Peyer's patch (tissue), 4 donors: ENCODE measurements around the gene POU3F4. TPM values are rescaled to one million over a fixed set of nuclear protein-coding genes. Genes with fewer than 3 reads are reported as not detected.

Experiments
- DNase-seq, 3 donors: peaks; one replicate each; pipeline ENCODE4 v3.0.0-alpha.2; 2017 to 2019
- H3K27ac ChIP-seq, 4 donors: fragments of 200-600 bp; sonication (generic); one replicate each; pipeline ENCODE4 v1.5.1; 2016 to 2019
- H3K27me3 ChIP-seq, 2 donors: fragments of 200-600 bp; sonication (generic); one replicate each; pipeline ENCODE4 v1.5.1; 2019
- H3K36me3 ChIP-seq, 3 donors: fragments of 200-600 bp; sonication (generic); one replicate each; pipeline ENCODE4 v1.5.1; 2016 to 2019
- H3K4me1 ChIP-seq, 4 donors: fragments of 200-600 bp; sonication (generic); one replicate each; pipeline ENCODE4 v1.5.1; 2016 to 2019
- H3K4me3 ChIP-seq, 4 donors: fragments of 200-600 bp; sonication (generic); 1 replicate in 3 of 4; 2 replicates in 1 of 4; pipeline ENCODE4 v1.5.1; 2016 to 2019; ENCODE audit warnings: mild to moderate bottlenecking in 1 of 4
- H3K9me3 ChIP-seq, 4 donors: fragments of 200-600 bp; sonication (generic); one replicate each; pipeline ENCODE4 v1.5.1; 2016 to 2019; ENCODE audit warnings: mild to moderate bottlenecking in 1 of 4
- POLR2A ChIP-seq, 2 donors: fragments of 450-650 bp; IDR thresholded peaks; one replicate each; pipeline ENCODE4 v1.5.1; 2017; ENCODE audit warnings: antibody characterized with exemption in 2 of 2, mild to moderate bottlenecking in 2 of 2, moderate library complexity in 2 of 2
- total RNA-seq, 4 donors: library from RNA; depleted of rRNA; stranded (reverse); fragments of >200 nt; gene quantifications; one replicate each; pipeline ENCODE4 v1.1.0, GENCODE V29; 2016
- TF ChIP-seq, protein P1 (sequence below), 6 experiments: fragments of 450-650 bp in 4 of 6; fragments of 200-600 bp in 2 of 6; sonication (generic) in 1 of 6; IDR thresholded peaks; one replicate each; pipeline ENCODE4 v1.5.1; 2017 to 2019; ENCODE audit warnings: antibody characterized with exemption in 6 of 6, mild to moderate bottlenecking in 3 of 6, moderate library complexity in 1 of 6

The POU3F4 gene
- not detected for total RNA-seq

DNA sequence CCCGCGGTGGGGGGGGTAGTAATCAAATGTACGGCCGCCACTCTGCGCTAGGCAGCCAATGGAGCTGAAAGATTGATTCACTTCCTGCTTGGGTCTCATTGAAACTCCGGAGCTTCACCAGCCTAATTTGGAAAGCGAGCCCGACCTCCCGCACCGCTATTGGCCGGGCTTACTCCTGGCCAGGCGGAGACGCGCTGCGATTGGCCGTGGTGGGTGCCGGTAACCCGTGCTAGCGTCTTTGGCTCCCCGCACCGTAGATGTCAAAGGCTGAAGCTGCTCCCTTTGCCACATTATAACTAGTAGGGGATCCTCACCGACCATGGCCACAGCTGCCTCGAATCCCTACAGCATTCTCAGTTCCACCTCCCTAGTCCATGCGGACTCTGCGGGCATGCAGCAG is at the start of gene POU3F4:
Gene POU3F4, plus strand, starts transcription at position 285 of the 400 bp plus-strand sequence. Its CDS starts 35 bp downstream, at position 320.
- Histone ChIP-seq H3K36me3 (no peaks in the 10 kb centered on the region), H3K27me3 (no peaks in the 10 kb centered on the region), H3K4me1 (no peaks in the 10 kb centered on the region), H3K9me3 (no peaks in the 10 kb centered on the region), H3K4me3 (no peak within 1 kb of the TSS), H3K27ac (no peak within 1 kb of the TSS)
- DNase-seq = no peak
- TF ChIP-seq POLR2A (IDR thresholded peaks at IDR 0.05) = no peak
- TF ChIP-seq, protein P1, sequence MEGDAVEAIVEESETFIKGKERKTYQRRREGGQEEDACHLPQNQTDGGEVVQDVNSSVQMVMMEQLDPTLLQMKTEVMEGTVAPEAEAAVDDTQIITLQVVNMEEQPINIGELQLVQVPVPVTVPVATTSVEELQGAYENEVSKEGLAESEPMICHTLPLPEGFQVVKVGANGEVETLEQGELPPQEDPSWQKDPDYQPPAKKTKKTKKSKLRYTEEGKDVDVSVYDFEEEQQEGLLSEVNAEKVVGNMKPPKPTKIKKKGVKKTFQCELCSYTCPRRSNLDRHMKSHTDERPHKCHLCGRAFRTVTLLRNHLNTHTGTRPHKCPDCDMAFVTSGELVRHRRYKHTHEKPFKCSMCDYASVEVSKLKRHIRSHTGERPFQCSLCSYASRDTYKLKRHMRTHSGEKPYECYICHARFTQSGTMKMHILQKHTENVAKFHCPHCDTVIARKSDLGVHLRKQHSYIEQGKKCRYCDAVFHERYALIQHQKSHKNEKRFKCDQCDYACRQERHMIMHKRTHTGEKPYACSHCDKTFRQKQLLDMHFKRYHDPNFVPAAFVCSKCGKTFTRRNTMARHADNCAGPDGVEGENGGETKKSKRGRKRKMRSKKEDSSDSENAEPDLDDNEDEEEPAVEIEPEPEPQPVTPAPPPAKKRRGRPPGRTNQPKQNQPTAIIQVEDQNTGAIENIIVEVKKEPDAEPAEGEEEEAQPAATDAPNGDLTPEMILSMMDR (IDR thresholded peaks at IDR 0.05) = no peak

DNA sequence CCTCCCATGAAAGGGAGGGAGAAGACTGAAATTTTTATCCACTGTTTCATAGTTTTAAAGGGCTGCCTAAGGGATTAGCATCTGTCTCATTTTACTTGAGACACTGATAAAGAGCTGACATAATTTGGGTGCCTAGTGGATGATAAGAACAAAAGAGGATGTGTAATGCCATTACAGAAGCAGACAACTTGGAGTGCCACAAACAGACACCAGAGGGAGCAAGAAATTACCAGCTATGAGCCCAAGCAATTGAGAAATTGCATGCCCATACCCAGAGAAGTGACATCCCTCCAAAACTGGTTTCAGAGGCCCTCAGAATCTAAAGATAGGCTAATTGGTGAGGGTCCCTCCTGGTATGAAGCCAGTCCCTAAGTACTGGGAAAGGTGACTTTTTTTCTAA is 38.5 kb upstream of the POU3F4 start:
- no peak for TF ChIP-seq POLR2A (IDR thresholded peaks at IDR 0.05)
- TF ChIP-seq, protein P1 (IDR thresholded peaks at IDR 0.05) = peak in 3 of 6 experiments; percentile 6 to 27 (median 7)
- H3K27me3 ChIP-seq = no peaks in the 10 kb centered on the region
- no peak overlapping the region for H3K27ac ChIP-seq
- no peak for DNase-seq
- H3K4me1 ChIP-seq = no peaks in the 10 kb centered on the region
- no peak overlapping the region for H3K4me3 ChIP-seq
- H3K9me3 ChIP-seq = no peaks in the 10 kb centered on the region
- no peaks in the 10 kb centered on the region for H3K36me3 ChIP-seq

DNA sequence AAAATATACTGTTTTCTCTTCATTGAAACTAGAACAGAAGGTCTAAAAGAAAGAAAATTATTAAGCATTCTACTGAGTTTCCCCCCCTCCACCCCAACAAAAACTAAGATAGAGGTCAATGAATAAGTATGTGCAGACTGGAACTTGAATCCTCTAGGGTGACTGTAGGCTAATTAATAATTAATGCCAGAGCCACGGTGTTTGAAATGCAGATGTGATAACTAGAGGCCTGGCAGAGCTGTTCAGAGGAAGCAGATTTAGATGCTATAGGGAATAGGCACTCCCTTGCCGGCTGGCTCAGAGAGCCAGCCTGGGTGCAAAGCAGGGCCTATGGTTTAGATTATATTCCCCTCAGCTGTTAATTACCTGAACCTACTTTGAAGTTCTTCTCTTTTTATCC is 12.2 kb upstream of the POU3F4 start:
- Histone ChIP-seq H3K36me3 (no peaks in the 10 kb centered on the region), H3K27ac (no peak overlapping the region), H3K4me3 (no peak overlapping the region), H3K27me3 (no peaks in the 10 kb centered on the region), H3K4me1 (no peaks in the 10 kb centered on the region), H3K9me3 (no peaks in the 10 kb centered on the region)
- TF ChIP-seq, protein P1 (IDR thresholded peaks at IDR 0.05) = no peak
- TF ChIP-seq POLR2A (IDR thresholded peaks at IDR 0.05) = no peak
- no peak for DNase-seq

DNA sequence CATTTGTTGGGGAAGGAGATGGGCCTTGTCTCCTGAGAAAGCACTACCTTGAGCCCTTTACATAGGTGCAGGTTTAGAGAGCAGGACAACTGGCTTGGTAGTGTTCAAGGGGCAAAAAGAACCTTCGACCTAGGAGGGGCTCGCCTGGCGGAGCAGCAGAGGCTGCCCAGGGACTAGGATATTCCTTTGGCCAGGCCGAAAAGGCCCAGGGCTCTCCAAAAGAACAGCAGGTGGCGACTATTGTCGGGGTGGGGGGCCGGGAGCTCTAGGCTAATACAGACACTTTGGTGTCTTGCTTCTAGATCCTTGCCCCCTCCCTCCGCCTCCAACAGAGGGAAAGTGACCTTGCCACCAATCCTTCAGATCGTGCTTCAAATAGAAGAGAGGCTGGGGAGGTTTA is 7.1 kb upstream of the POU3F4 start:
- no peak for DNase-seq
- Histone ChIP-seq H3K4me1 (no peaks in the 10 kb centered on the region), H3K9me3 (no peaks in the 10 kb centered on the region), H3K27me3 (no peaks in the 10 kb centered on the region), H3K36me3 (no peaks in the 10 kb centered on the region), H3K4me3 (no peak overlapping the region), H3K27ac (no peak overlapping the region)
- no peak for TF ChIP-seq POLR2A (IDR thresholded peaks at IDR 0.05)

DNA sequence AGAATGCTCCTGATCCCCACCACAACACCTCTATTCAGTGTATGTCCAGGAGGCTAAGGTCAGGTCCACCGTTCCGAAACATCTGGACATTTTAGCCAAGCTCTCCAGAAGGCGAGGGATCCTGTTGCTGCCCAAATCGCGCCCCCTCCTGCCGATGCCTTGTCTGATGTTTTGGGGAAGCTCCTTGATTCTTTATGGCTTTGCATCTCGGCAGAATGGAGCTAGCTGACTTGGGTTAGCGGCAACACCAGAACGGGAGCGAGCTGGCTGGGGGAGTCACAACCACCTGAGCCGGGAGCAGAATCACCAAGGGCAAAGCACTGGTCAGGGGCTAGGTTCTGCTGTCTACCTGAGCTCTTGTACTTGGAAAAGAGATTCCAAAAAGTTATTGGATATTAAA is 6.6 kb upstream of the POU3F4 start:
- no peak for TF ChIP-seq POLR2A (IDR thresholded peaks at IDR 0.05)
- TF ChIP-seq, protein P1 (IDR thresholded peaks at IDR 0.05) = no peak
- no peaks in the 10 kb centered on the region for H3K9me3 ChIP-seq
- no peaks in the 10 kb centered on the region for H3K36me3 ChIP-seq
- no peaks in the 10 kb centered on the region for H3K27me3 ChIP-seq
- H3K4me3 ChIP-seq = no peak overlapping the region
- no peaks in the 10 kb centered on the region for H3K4me1 ChIP-seq
- DNase-seq = no peak
- H3K27ac ChIP-seq = no peak overlapping the region

DNA sequence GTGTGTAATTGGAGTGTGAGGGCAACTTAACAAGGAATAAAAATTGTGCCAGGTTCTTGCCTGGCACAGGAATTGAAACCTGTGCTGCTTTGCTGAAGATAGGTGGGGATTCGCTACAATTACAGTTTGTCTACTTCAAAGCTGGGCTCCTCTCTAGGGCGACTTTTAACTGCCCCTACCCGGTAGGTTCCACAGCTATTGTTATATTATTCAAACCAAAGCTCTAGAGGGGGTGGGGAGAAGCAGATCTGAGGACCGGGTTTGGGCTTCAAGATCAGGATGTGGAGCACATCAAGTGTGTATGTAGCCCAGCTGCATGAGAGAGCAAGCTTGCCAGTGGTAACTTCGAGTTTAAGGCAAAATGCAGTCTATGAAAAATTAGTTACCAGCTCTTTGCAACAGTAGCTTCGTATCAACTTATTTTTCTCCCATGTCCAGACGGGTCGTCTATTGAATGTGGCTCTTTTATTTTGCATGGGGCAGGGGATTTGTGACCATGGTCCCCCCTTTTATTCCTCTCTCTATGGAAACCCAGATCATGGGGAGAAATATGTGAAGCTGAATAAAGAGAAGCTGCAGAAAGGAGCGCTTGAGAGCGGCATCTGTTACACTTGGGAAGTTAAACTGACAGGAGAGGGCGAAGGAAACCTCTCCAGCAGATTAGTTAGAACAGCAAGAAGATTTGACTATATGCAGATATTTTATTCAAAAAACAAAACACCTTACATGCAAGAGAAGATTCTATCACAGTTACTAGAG is 3.2 kb upstream of the POU3F4 start:
- no peaks in the 10 kb centered on the region for H3K27me3 ChIP-seq
- TF ChIP-seq POLR2A (IDR thresholded peaks at IDR 0.05) = no peak
- TF ChIP-seq, protein P1 (IDR thresholded peaks at IDR 0.05) = no peak
- H3K4me3 ChIP-seq = no peak overlapping the region
- H3K36me3 ChIP-seq = no peaks in the 10 kb centered on the region
- no peak for DNase-seq
- H3K27ac ChIP-seq = no peak overlapping the region
- H3K9me3 ChIP-seq = no peaks in the 10 kb centered on the region
- H3K4me1 ChIP-seq = no peaks in the 10 kb centered on the region
